ENCODE measurements around the gene RNF121. TPM values are rescaled to one million over a fixed set of nuclear protein-coding genes. Genes with fewer than 3 reads are reported as not detected.

The RNF121 gene
- total and polyA plus RNA-seq, 2 of the 13 experiments (the other 11 are each of a cell fraction or from before 2014, with no cell fraction given), result 28.6 to 44.3 TPM

DNA sequence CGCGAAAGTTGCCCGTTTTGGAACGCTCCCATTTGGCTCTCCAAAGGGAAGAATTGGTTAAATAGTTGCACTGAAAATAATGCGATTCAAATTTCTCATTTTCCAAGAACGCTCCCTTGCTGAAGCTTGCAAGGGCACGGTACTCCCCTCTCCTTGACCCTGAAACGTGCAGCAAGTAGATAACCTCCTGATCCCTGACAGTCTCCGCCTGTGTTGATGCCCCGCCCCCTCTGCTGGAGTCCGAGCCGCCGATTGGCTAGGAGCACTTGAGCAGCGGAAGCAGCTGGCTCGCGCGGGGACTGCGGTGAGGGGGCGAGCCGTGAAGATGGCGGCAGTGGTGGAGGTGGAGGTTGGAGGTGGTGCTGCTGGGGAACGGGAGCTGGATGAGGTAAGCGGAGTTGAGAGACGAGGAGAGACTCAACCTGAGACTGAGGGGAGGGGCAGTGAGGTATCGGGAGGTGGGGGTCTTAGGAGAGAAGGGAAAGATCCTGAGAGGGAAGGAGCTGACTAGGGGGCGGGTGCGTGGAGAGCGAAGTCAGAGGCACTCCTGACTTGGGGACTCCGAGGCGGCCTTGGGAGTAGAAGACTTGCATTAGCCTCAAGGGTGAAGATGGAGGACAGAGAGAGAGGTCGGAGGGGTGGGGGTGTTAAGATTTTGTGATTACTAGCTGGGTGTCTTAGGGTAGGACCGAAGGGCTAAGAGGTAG, at the start of gene RNF121 (continued):
- TF ChIP-seq REXO4 (CRISPR knock-in tag; IDR thresholded peaks at IDR 0.05; ENCODE audit: borderline replicate concordance) (no peak), ZNF367 (CRISPR knock-in tag; IDR thresholded peaks at IDR 0.05; ENCODE audit: borderline replicate concordance) (no peak), EED (CRISPR knock-in tag; IDR thresholded peaks at IDR 0.05) (no peak), MED8 (CRISPR knock-in tag; IDR thresholded peaks at IDR 0.05; ENCODE audit: insufficient replicate concordance) (no peak), ZSCAN29 (CRISPR knock-in tag; conservative IDR thresholded peaks at IDR 0.05) (no peak), HNRNPL (IDR thresholded peaks at IDR 0.05; ENCODE audit: low read depth, low read length) (no peak), JARID2 (CRISPR knock-in tag; IDR thresholded peaks at IDR 0.05; ENCODE audit: insufficient replicate concordance) (no peak), ZNF577 (CRISPR knock-in tag; IDR thresholded peaks at IDR 0.05; ENCODE audit: borderline replicate concordance, low read depth) (no peak), BORCS8-MEF2B (CRISPR knock-in tag; IDR thresholded peaks at IDR 0.05) (no peak; the same call in 1 of the 2 replicates), NR3C1 (CRISPR knock-in tag; IDR thresholded peaks at IDR 0.05) (no peak), FLYWCH1 (CRISPR knock-in tag; IDR thresholded peaks at IDR 0.05) (no peak), ZNF598 (CRISPR knock-in tag; IDR thresholded peaks at IDR 0.05; ENCODE audit: borderline replicate concordance) (no peak)
- TF ChIP-seq, protein P1, sequence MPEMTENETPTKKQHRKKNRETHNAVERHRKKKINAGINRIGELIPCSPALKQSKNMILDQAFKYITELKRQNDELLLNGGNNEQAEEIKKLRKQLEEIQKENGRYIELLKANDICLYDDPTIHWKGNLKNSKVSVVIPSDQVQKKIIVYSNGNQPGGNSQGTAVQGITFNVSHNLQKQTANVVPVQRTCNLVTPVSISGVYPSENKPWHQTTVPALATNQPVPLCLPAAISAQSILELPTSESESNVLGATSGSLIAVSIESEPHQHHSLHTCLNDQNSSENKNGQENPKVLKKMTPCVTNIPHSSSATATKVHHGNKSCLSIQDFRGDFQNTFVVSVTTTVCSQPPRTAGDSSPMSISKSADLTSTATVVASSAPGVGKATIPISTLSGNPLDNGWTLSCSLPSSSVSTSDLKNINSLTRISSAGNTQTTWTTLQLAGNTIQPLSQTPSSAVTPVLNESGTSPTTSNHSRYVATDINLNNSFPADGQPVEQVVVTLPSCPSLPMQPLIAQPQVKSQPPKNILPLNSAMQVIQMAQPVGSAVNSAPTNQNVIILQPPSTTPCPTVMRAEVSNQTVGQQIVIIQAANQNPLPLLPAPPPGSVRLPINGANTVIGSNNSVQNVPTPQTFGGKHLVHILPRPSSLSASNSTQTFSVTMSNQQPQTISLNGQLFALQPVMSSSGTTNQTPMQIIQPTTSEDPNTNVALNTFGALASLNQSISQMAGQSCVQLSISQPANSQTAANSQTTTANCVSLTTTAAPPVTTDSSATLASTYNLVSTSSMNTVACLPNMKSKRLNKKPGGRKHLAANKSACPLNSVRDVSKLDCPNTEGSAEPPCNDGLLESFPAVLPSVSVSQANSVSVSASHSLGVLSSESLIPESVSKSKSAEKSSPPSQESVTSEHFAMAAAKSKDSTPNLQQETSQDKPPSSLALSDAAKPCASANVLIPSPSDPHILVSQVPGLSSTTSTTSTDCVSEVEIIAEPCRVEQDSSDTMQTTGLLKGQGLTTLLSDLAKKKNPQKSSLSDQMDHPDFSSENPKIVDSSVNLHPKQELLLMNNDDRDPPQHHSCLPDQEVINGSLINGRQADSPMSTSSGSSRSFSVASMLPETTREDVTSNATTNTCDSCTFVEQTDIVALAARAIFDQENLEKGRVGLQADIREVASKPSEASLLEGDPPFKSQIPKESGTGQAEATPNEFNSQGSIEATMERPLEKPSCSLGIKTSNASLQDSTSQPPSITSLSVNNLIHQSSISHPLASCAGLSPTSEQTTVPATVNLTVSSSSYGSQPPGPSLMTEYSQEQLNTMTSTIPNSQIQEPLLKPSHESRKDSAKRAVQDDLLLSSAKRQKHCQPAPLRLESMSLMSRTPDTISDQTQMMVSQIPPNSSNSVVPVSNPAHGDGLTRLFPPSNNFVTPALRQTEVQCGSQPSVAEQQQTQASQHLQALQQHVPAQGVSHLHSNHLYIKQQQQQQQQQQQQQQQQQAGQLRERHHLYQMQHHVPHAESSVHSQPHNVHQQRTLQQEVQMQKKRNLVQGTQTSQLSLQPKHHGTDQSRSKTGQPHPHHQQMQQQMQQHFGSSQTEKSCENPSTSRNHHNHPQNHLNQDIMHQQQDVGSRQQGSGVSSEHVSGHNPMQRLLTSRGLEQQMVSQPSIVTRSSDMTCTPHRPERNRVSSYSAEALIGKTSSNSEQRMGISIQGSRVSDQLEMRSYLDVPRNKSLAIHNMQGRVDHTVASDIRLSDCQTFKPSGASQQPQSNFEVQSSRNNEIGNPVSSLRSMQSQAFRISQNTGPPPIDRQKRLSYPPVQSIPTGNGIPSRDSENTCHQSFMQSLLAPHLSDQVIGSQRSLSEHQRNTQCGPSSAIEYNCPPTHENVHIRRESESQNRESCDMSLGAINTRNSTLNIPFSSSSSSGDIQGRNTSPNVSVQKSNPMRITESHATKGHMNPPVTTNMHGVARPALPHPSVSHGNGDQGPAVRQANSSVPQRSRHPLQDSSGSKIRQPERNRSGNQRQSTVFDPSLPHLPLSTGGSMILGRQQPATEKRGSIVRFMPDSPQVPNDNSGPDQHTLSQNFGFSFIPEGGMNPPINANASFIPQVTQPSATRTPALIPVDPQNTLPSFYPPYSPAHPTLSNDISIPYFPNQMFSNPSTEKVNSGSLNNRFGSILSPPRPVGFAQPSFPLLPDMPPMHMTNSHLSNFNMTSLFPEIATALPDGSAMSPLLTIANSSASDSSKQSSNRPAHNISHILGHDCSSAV (CRISPR knock-in tag; IDR thresholded peaks at IDR 0.05; ENCODE audit: borderline replicate concordance), result no peak
- TF ChIP-seq, protein P2, sequence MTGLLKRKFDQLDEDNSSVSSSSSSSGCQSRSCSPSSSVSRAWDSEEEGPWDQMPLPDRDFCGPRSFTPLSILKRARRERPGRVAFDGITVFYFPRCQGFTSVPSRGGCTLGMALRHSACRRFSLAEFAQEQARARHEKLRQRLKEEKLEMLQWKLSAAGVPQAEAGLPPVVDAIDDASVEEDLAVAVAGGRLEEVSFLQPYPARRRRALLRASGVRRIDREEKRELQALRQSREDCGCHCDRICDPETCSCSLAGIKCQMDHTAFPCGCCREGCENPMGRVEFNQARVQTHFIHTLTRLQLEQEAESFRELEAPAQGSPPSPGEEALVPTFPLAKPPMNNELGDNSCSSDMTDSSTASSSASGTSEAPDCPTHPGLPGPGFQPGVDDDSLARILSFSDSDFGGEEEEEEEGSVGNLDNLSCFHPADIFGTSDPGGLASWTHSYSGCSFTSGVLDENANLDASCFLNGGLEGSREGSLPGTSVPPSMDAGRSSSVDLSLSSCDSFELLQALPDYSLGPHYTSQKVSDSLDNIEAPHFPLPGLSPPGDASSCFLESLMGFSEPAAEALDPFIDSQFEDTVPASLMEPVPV (CRISPR knock-in tag; IDR thresholded peaks at IDR 0.05), result no peak
- TF ChIP-seq, protein P3, sequence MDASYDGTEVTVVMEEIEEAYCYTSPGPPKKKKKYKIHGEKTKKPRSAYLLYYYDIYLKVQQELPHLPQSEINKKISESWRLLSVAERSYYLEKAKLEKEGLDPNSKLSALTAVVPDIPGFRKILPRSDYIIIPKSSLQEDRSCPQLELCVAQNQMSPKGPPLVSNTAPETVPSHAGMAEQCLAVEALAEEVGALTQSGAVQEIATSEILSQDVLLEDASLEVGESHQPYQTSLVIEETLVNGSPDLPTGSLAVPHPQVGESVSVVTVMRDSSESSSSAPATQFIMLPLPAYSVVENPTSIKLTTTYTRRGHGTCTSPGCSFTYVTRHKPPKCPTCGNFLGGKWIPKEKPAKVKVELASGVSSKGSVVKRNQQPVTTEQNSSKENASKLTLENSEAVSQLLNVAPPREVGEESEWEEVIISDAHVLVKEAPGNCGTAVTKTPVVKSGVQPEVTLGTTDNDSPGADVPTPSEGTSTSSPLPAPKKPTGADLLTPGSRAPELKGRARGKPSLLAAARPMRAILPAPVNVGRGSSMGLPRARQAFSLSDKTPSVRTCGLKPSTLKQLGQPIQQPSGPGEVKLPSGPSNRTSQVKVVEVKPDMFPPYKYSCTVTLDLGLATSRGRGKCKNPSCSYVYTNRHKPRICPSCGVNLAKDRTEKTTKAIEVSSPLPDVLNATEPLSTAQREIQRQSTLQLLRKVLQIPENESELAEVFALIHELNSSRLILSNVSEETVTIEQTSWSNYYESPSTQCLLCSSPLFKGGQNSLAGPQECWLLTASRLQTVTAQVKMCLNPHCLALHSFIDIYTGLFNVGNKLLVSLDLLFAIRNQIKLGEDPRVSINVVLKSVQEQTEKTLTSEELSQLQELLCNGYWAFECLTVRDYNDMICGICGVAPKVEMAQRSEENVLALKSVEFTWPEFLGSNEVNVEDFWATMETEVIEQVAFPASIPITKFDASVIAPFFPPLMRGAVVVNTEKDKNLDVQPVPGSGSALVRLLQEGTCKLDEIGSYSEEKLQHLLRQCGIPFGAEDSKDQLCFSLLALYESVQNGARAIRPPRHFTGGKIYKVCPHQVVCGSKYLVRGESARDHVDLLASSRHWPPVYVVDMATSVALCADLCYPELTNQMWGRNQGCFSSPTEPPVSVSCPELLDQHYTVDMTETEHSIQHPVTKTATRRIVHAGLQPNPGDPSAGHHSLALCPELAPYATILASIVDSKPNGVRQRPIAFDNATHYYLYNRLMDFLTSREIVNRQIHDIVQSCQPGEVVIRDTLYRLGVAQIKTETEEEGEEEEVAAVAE (CRISPR knock-in tag; IDR thresholded peaks at IDR 0.05; ENCODE audit: borderline replicate concordance), result no peak

Data from HepG2 (cell line).